HCT116 (cell line): ENCODE results near the gene MAN2A2. TPM values are rescaled to one million over a fixed set of nuclear protein-coding genes. Genes with fewer than 3 reads are reported as not detected.

Experiments used
- ATAC-seq: fragments of 200-7000 bp; cut with Tn5 transposase; 2 replicates; pipeline ENCODE4 v1.9.1; 2020; ENCODE audit warnings: mild to moderate bottlenecking, moderate library complexity
- BruUV-seq: library from RNA; stranded (reverse); fragments of 400-500 nt; replicated peaks from 2 replicates; lab custom pipeline; 2021; lab: Mats Ljungman, UMichigan
- CTCF ChIA-PET: fragments of 300-600 bp; sonication (Branson Sonifier 250); formaldehyde crosslinking; loops from one replicate; lab custom pipeline; 2021; ENCODE audit warnings: antibody characterized with exemption; lab: Charles Lee
- POLR2A ChIA-PET: fragments of 300-600, 350-600 bp; sonication (Branson Sonifier 250); formaldehyde crosslinking; loops from one replicate; lab custom pipeline; 2021; ENCODE audit warnings: antibody characterized with exemption; lab: Charles Lee
- RAD21 ChIA-PET, 2 experiments: fragments of 300-600 bp; sonication (Branson Sonifier 250); formaldehyde crosslinking; loops; one replicate each; lab custom pipeline; 2023; ENCODE audit warnings: low total read pairs in 2 of 2; ENCODE audit not compliant: uncharacterized antibody in 2 of 2, unreplicated experiment in 2 of 2, low non-redundant PET in 1 of 2; lab: Charles Lee
- DNase-seq: peaks from one replicate; pipeline ENCODE4 v3.0.0-alpha.2; 2010; ENCODE audit warnings: low read depth, low spot score
- H2AFZ ChIP-seq: fragments of 200-600 bp; shearing (Covaris generic), sonication (generic); 2 replicates; pipeline ENCODE4 v1.6.1; 2017; ENCODE audit warnings: low read depth, mixed run types, mixed read lengths, antibody characterized with exemption, low read length; ENCODE audit not compliant: poor library complexity, severe bottlenecking
- H3K27ac ChIP-seq: 2 replicates; pipeline ENCODE4 v1.5.1; 2012; ENCODE audit warnings: low read depth, low read length
- H3K27me3 ChIP-seq: fragments of 200-600 bp; sonication (generic); 2 replicates; pipeline ENCODE4 v1.6.1; 2016; ENCODE audit warnings: mixed run types, low read length, mixed read lengths; ENCODE audit not compliant: insufficient read depth
- H3K36me3 ChIP-seq, 2 experiments: fragments of 200-500 bp in 1 of 2; fragments of 200-600 bp in 1 of 2; sonication (Bioruptor generic) in 1 of 2; sonication (generic) in 1 of 2; 2 replicates each; pipeline versions ENCODE4 v1.5.1 to v1.6.1; 2014 to 2016; ENCODE audit warnings: low read length in 2 of 2, inconsistent platforms in 1 of 2, mixed read lengths in 1 of 2, mixed run types in 1 of 2; ENCODE audit not compliant: insufficient read depth in 2 of 2, control insufficient read depth in 1 of 2
- H3K4me1 ChIP-seq, 2 experiments: fragments of 200-600 bp in 1 of 2; sonication (generic) in 1 of 2; 2 replicates each; pipeline versions ENCODE4 v1.5.1 to v1.6.1; 2012 to 2017; ENCODE audit warnings: low read length in 2 of 2, inconsistent platforms in 1 of 2, mild to moderate bottlenecking in 1 of 2, mixed read lengths in 1 of 2, mixed run types in 1 of 2, moderate library complexity in 1 of 2; ENCODE audit not compliant: insufficient read depth in 2 of 2, control insufficient read depth in 1 of 2
- H3K4me2 ChIP-seq: fragments of 200-600 bp; sonication (generic); 2 replicates; pipeline ENCODE4 v1.6.1; 2017; ENCODE audit warnings: mixed run types, low read length, mixed read lengths
- H3K4me3 ChIP-seq, 2 experiments: fragments of 200-600 bp in 1 of 2; sonication (generic) in 1 of 2; replicated peaks in 1 of 2; 2 replicates each; pipeline ENCODE4 v1.5.1; 2011 to 2016; ENCODE audit warnings: low read length in 2 of 2, control low read depth in 1 of 2, low read depth in 1 of 2, mild to moderate bottlenecking in 1 of 2, mixed read lengths in 1 of 2, mixed run types in 1 of 2
- H3K79me2 ChIP-seq: fragments of 200-600 bp; sonication (generic); 2 replicates; pipeline ENCODE4 v1.6.1; 2017; ENCODE audit warnings: mild to moderate bottlenecking, mixed run types, low read length, moderate library complexity, mixed read lengths; ENCODE audit not compliant: insufficient read depth
- H3K9ac ChIP-seq: fragments of 200-600 bp; sonication (generic); 2 replicates; pipeline ENCODE4 v1.6.1; 2016; ENCODE audit warnings: low read length, mixed read lengths
- H3K9me2 ChIP-seq: fragments of 200-600 bp; sonication (generic), shearing (Covaris generic); 2 replicates; pipeline ENCODE4 v1.6.1; 2017; ENCODE audit warnings: mixed run types, mild to moderate bottlenecking, moderate library complexity; ENCODE audit not compliant: insufficient read depth
- H3K9me3 ChIP-seq, 2 experiments: fragments of 200-500 bp in 1 of 2; fragments of 200-600 bp in 1 of 2; sonication (Bioruptor generic) in 1 of 2; sonication (generic) in 1 of 2; 2 replicates each; pipeline ENCODE4 v1.6.1; 2014 to 2017; ENCODE audit warnings: low read length in 2 of 2, mixed read lengths in 2 of 2, inconsistent platforms in 1 of 2, low read depth in 1 of 2, mild to moderate bottlenecking in 1 of 2, mixed run types in 1 of 2, moderate library complexity in 1 of 2; ENCODE audit not compliant: control insufficient read depth in 1 of 2, insufficient read depth in 1 of 2
- H4K20me1 ChIP-seq: fragments of 200-600 bp; sonication (generic), shearing (Covaris generic); 2 replicates; pipeline ENCODE4 v1.6.1; 2017; ENCODE audit warnings: mixed run types, mild to moderate bottlenecking, moderate library complexity; ENCODE audit not compliant: insufficient read depth
- CBX3 ChIP-seq: IDR thresholded peaks from 2 replicates; pipeline ENCODE4 v1.6.1; 2012; ENCODE audit warnings: low read depth
- EZH2phosphoT487 ChIP-seq: fragments of 200-600 bp; IDR thresholded peaks from 2 replicates; pipeline ENCODE4 v1.6.1; 2018; ENCODE audit warnings: antibody characterized with exemption, borderline replicate concordance
- JUND ChIP-seq: IDR thresholded peaks from 2 replicates; pipeline ENCODE4 v1.6.1; 2012
- MAX ChIP-seq: IDR thresholded peaks from 2 replicates; pipeline ENCODE4 v1.6.1; 2012
- POLR2A ChIP-seq: IDR thresholded peaks from 2 replicates; pipeline ENCODE4 v1.7.0; 2011; ENCODE audit warnings: borderline replicate concordance; ENCODE audit not compliant: insufficient read depth, insufficient read length; ENCODE audit errors: extremely low read depth
- POLR2AphosphoS5 ChIP-seq: IDR thresholded peaks from 2 replicates; pipeline ENCODE4 v1.6.1; 2011; ENCODE audit warnings: mild to moderate bottlenecking, low read depth, low read length, moderate library complexity
- REST ChIP-seq: IDR thresholded peaks from 2 replicates; pipeline ENCODE4 v1.6.1; 2012; ENCODE audit warnings: low read depth
- SRF ChIP-seq: IDR thresholded peaks from 2 replicates; pipeline ENCODE4 v1.6.1; 2012; ENCODE audit warnings: low read depth
- TCF7L2 ChIP-seq: IDR thresholded peaks from 2 replicates; pipeline ENCODE4 v1.7.0; 2011; ENCODE audit warnings: borderline replicate concordance, inconsistent platforms; ENCODE audit not compliant: insufficient read depth, insufficient read length; ENCODE audit errors: extremely low read depth
- YY1 ChIP-seq: IDR thresholded peaks from 2 replicates; pipeline ENCODE4 v1.6.1; 2011; ENCODE audit warnings: low read length, low read depth, moderate library complexity, mild to moderate bottlenecking; ENCODE audit not compliant: insufficient replicate concordance; ENCODE audit errors: extremely low read depth
- ZFX ChIP-seq: fragments of 450-650 bp; IDR thresholded peaks from 2 replicates; pipeline ENCODE4 v1.6.1; 2017
- intact Hi-C: fragments of 100-400 bp; cut with micrococcal nuclease; formaldehyde crosslinking; loops from 2 replicates; pipeline ENCODE4 v1.10.0; 2022
- total RNA-seq: library from RNA; stranded (reverse); gene quantifications from one replicate; pipeline ENCODE4 v1.2.1, GENCODE V29; 2021; ENCODE audit not compliant: unreplicated experiment

The MAN2A2 gene
- total RNA-seq, 1 experiment from 2014 or later = 44.9 TPM

- TF ChIP-seq POLR2A = no peak
- no peak for TF ChIP-seq CBX3
- no peak for TF ChIP-seq TCF7L2
- no peak for TF ChIP-seq REST
- TF ChIP-seq SRF = no peak
- TF ChIP-seq MAX = no peak
- TF ChIP-seq EZH2phosphoT487 = no peak
- TF ChIP-seq YY1 = no peak
- no peak for TF ChIP-seq ZFX
- TF ChIP-seq POLR2AphosphoS5 = no peak
- TF ChIP-seq JUND = no peak
- DNase-seq (no peak), ATAC-seq (no peak)
- no peak overlapping the region for H2AFZ ChIP-seq
- H4K20me1 ChIP-seq = no peaks in the 10 kb centered on the region
- no peaks in the 10 kb centered on the region for H3K27me3 ChIP-seq
- no peak overlapping the region for H3K4me2 ChIP-seq
- peaks cover 21 to 24% of the 10 kb centered on the region in 2 experiments; a peak in 3 of 4 replicates for H3K36me3 ChIP-seq
- no peaks in the 10 kb centered on the region for H3K9me3 ChIP-seq
- no peak overlapping the region for H3K9ac ChIP-seq
- peaks cover 6 to 11% of the 10 kb centered on the region in 2 experiments for H3K4me1 ChIP-seq
- ChIA-PET CTCF (interaction anchor here (2.6 kb wide), 1 partner anchor 25 kb away, joined by 8 read pairs; the partner anchor contains the start of gene UNC45A), POLR2A (no interaction called here), RAD21 (no interaction called here)
- H3K9me2 ChIP-seq = no peaks in the 10 kb centered on the region
- BruUV-seq = no TSS peak
- H3K4me3 ChIP-seq = no peak overlapping the region
- intact Hi-C loops = no loop called here
- peaks cover 45% of the 10 kb centered on the region for H3K79me2 ChIP-seq
- no peak overlapping the region for H3K27ac ChIP-seq
These were observed 56.8 kb downstream of the MAN2A2 start for GRCh38 chr15:90959894-90960293.
